Smooth muscle cell of the pulmonary artery (primary cell): ENCODE measurements around the gene MKRN2OS. TPM values are rescaled to one million over a fixed set of nuclear protein-coding genes. Genes with fewer than 3 reads are reported as not detected.

Experiments used
- total RNA-seq: library from RNA; depleted of rRNA; stranded (reverse); fragments of >200 nt; gene quantifications from 2 replicates; pipeline ENCODE4 v1.2.3, GENCODE V29; 2014

MKRN2OS gene
- not detected in 2 replicates for total RNA-seq

GRCh38 chr3:12545473-12545791 is at the start of gene MKRN2OS:
Gene MKRN2OS, minus strand, starts transcription at chr3:12545499. Its CDS starts 35 bp downstream, at chr3:12545464.

GRCh38 chr3:12556690-12557472 is 11.6 kb upstream of the MKRN2OS start, which contains the start of gene MKRN2:
Gene MKRN2, plus strand, starts transcription at chr3:12557087. Its CDS starts 64 bp downstream, at chr3:12557151.

Other genes starting within 250 kb of the MKRN2OS start
- gene TSEN2, start 61.0 kb downstream of the MKRN2OS start, total RNA-seq: 10.8 and 13.9 TPM in 2 replicates
- gene MKRN2, start 11.6 kb upstream of the MKRN2OS start, total RNA-seq: 29.7 and 29.8 TPM in 2 replicates
- gene RAF1, start 118.6 kb upstream of the MKRN2OS start, total RNA-seq: 97.4 and 125 TPM in 2 replicates
- gene TMEM40, start 213.8 kb upstream of the MKRN2OS start, total RNA-seq: not detected in 2 replicates